SK-N-MC (cell line): ENCODE measurements around the gene CELF2.
"Not testable (repeated sequence)": the region's sequence is repeated elsewhere in the genome, so short reads cannot be mapped to it uniquely, and the experiment has no call there.

Source experiments
- DNase-seq: peaks from one replicate; pipeline ENCODE4 v3.0.0-alpha.2; 2011; ENCODE audit warnings: low read depth, low spot score
- H3K27ac ChIP-seq: fragments of 200-600 bp; sonication (generic); 2 replicates; pipeline ENCODE4 v1.5.1; 2016; ENCODE audit warnings: mixed run types
- H3K36me3 ChIP-seq: fragments of 200-600 bp; sonication (generic); 2 replicates; pipeline ENCODE4 v1.6.1; 2017; ENCODE audit warnings: antibody characterized with exemption, low read length, mixed read lengths; ENCODE audit not compliant: insufficient read depth
- H3K4me3 ChIP-seq: fragments of 200-600 bp; sonication (generic); 2 replicates; pipeline ENCODE4 v1.5.1; 2016
- H3K9ac ChIP-seq: fragments of 200-600 bp; sonication (generic); 2 replicates; pipeline ENCODE4 v1.8.0; 2017; ENCODE audit warnings: mixed run types, mixed read lengths; ENCODE audit not compliant: insufficient read length
- H3K9me3 ChIP-seq: fragments of 200-600 bp; sonication (generic); 2 replicates; pipeline ENCODE4 v1.6.1; 2017; ENCODE audit warnings: low read depth, mild to moderate bottlenecking, antibody characterized with exemption, low read length, moderate library complexity, mixed read lengths
- EZH2 ChIP-seq: fragments of 200-600 bp; sonication (generic); IDR thresholded peaks from one replicate; pipeline ENCODE4 v1.6.1; 2017; ENCODE audit warnings: antibody characterized with exemption
- FOXP2 ChIP-seq: optimal IDR thresholded peaks from 2 replicates; pipeline ENCODE3; 2011; ENCODE audit warnings: mild to moderate bottlenecking, moderate library complexity; ENCODE audit not compliant: insufficient read depth; ENCODE audit errors: extremely low read length, control extremely low read depth
- POLR2AphosphoS5 ChIP-seq: IDR thresholded peaks from 2 replicates; pipeline ENCODE4 v1.6.1; 2012; ENCODE audit warnings: mild to moderate bottlenecking, low read depth, low read length, borderline replicate concordance

The CELF2 gene

GRCh38 chr10:10996966-10997620 is 20.6 kb upstream of the CELF2 start:
- H3K4me3 ChIP-seq: no peak overlapping the region
- no peaks in the 10 kb centered on the region for H3K9me3 ChIP-seq
- no peak overlapping the region for H3K9ac ChIP-seq
- no peak for DNase-seq
- no peak overlapping the region for H3K27ac ChIP-seq
- TF ChIP-seq FOXP2: no peak
- no peak for TF ChIP-seq EZH2
- no peak for TF ChIP-seq POLR2AphosphoS5
- H3K36me3 ChIP-seq: no peaks in the 10 kb centered on the region

GRCh38 chr10:10999501-10999900 is 18.2 kb upstream of the CELF2 start:
- not testable (repeated sequence) for H3K9ac ChIP-seq, H3K27ac ChIP-seq, DNase-seq, H3K9me3 ChIP-seq, H3K4me3 ChIP-seq, H3K36me3 ChIP-seq

- TF ChIP-seq EZH2 (no peak), POLR2AphosphoS5 (no peak), FOXP2 (no peak)
- no peaks in the 10 kb centered on the region for H3K9me3 ChIP-seq
- H3K36me3 ChIP-seq: no peaks in the 10 kb centered on the region
Observed at GRCh38 chr10:11002485-11002884, 15.2 kb upstream of the CELF2 start.

GRCh38 chr10:11002916-11003315 is 14.8 kb upstream of the CELF2 start:
- no peak overlapping the region for H3K4me3 ChIP-seq
- H3K9ac ChIP-seq: no peak overlapping the region
- H3K27ac ChIP-seq: no peak overlapping the region
- H3K36me3 ChIP-seq: no peaks in the 10 kb centered on the region
- H3K9me3 ChIP-seq: no peaks in the 10 kb centered on the region
- TF ChIP-seq POLR2AphosphoS5 (no peak), FOXP2 (no peak), EZH2 (no peak)
- DNase-seq: no peak

More at GRCh38 chr10:11002485-11002884, 15.2 kb upstream of the CELF2 start:
- no peak for DNase-seq
- no peak overlapping the region for H3K4me3 ChIP-seq
- H3K27ac ChIP-seq: no peak overlapping the region
- no peak overlapping the region for H3K9ac ChIP-seq

GRCh38 chr10:11003679-11004078 is 14.0 kb upstream of the CELF2 start:
- H3K27ac ChIP-seq: no peak overlapping the region
- no peak overlapping the region for H3K9ac ChIP-seq
- H3K36me3 ChIP-seq: no peaks in the 10 kb centered on the region
- no peak for TF ChIP-seq POLR2AphosphoS5
- TF ChIP-seq EZH2: no peak
- TF ChIP-seq FOXP2: no peak
- DNase-seq: no peak
- H3K4me3 ChIP-seq: no peak overlapping the region
- H3K9me3 ChIP-seq: no peaks in the 10 kb centered on the region

- H3K9me3 ChIP-seq: no peaks in the 10 kb centered on the region
- H3K36me3 ChIP-seq: no peaks in the 10 kb centered on the region
- no peak for DNase-seq
- H3K4me3 ChIP-seq: no peak overlapping the region
- no peak overlapping the region for H3K27ac ChIP-seq
- H3K9ac ChIP-seq: no peak overlapping the region
- TF ChIP-seq EZH2 (no peak), FOXP2 (no peak), POLR2AphosphoS5 (no peak)
Observed at GRCh38 chr10:11004144-11005077, 13.3 kb upstream of the CELF2 start.

GRCh38 chr10:11005725-11006427 is 11.8 kb upstream of the CELF2 start:
- H3K9ac ChIP-seq: no peak overlapping the region
- H3K27ac ChIP-seq: no peak overlapping the region
- no peaks in the 10 kb centered on the region for H3K36me3 ChIP-seq
- TF ChIP-seq POLR2AphosphoS5 (no peak), FOXP2 (no peak), EZH2 (no peak)
- no peak for DNase-seq
- no peak overlapping the region for H3K4me3 ChIP-seq
- H3K9me3 ChIP-seq: no peaks in the 10 kb centered on the region

- no peak for TF ChIP-seq POLR2AphosphoS5
- no peak for TF ChIP-seq EZH2
- TF ChIP-seq FOXP2: no peak
- no peak overlapping the region for H3K9ac ChIP-seq
- DNase-seq: no peak
- no peak overlapping the region for H3K27ac ChIP-seq
- H3K4me3 ChIP-seq: no peak overlapping the region
- H3K36me3 ChIP-seq: no peaks in the 10 kb centered on the region
- H3K9me3 ChIP-seq: no peaks in the 10 kb centered on the region
Observed at GRCh38 chr10:11006428-11006825, 11.2 kb upstream of the CELF2 start.
